ENCODE results near the gene IWS1.

Gene IWS1

GRCh38 chr2:127486247-127487058 is 39.8 kb downstream of the IWS1 start:
- no peak for DNase-seq

DNA sequence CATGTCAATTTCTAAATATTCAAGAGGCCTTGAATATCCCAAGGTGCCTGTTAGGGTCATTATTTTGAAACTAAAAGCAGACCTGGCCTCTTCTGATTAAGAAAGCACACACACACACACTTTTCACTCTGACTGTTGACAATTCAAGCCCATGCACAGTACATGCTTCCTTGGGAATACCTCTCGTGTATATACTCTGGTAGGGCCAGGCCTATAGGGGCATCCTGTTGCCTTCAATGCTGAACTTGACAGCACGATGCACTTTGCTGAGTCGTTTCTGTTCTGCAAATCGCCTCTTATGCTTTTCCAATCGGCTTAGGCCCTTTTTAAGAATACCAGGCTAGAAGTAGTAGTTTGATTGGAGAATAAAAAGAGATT is 40.6 kb downstream of the IWS1 start:
- DNase-seq = no peak

GRCh38 chr2:127485051-127485693 is 41.1 kb downstream of the IWS1 start:
- no peak for DNase-seq

DNA sequence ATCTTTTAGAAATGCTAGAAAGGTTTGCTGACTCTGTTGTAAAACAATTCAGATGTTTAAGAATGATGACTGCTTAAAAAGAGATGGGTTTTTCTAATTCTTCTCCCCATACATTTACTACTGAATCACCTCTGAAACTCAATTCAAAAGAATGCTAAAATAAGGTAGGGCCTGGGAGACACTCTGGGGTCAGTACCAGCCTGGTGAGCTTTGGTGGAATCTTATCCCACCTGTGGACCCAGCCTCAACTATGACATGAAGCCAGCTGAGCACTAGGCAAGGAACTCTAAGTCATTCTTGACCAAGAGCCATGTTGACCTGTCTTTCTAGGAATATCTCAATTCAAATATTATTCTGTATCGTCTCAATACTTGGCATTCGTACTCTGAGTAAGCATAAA is 44.3 kb downstream of the IWS1 start:
- DNase-seq = no peak

DNA sequence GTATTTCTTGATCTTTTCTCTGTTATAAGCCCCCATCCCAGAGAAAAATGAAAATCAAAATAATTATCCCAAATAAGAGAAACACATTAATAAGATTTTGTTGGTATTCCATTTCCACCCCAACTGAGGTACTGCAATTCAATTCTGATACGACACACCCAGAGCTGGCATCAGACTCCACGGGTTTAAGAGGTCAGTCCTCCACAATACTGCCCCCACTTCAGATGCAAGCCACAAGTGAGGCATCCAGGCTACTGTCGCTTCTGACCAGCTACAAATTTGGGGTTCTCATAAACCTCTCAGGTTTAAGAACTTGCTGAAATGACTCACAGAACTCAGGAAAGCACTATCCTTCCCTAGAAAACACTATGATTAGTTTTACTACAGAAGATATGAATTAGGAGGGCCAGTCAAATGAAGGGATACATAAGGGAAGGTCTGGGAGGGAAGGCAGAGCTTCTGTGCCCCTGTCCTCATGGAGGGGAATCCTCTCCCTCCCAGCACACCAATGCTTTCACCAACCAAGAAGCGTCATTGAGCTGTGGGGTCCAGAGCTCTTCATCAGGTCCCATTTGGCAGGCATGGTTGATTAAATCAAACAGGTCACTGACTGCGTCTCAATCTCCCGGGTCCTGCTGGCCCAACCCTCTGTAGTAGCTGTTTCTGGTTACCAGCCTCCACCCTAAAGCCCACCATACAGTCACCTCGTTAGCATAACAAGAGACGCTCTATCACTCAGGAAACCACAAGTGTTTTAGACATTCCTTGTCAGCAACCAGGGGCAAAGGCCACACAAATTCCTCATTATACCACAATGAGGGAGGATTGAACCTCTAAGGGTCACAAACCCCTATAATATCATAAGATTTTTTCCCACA is 46.2 kb downstream of the IWS1 start:
- DNase-seq = no peak

DNA sequence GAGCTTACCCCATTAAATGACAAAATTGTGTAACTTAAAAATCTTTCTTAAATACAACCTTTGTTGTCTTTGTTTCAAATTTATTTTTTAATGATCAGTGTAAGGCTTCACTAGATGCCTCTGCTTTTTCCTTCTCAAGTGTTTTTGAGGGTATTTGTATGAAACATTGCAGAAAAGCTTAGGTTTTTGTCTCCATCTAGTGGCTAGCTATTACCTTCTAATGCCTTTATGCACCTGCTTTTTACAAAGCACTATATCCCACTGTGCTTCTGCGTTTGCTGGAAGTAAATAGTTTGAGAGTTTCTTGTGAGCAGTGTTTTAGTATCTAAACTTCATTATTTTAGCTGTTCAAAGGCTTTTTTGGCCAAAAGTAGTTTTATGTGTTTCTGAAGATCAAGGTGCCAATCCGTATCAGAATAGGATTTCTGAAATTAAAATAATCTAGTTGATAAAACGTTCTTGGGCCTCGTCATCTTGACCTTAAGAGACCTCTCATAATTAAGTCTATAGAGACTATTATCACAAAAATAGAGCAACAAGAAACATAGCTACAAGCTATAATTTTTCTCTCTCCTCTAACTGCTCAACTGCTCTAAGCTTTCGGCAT is 47.0 kb downstream of the IWS1 start:
- no peak for DNase-seq

- DNase-seq = no peak
These were observed 50.5 kb downstream of the IWS1 start for GRCh38 chr2:127475788-127476187.

- no peak for DNase-seq
These were observed 54.0 kb downstream of the IWS1 start for GRCh38 chr2:127472268-127472667.

DNA sequence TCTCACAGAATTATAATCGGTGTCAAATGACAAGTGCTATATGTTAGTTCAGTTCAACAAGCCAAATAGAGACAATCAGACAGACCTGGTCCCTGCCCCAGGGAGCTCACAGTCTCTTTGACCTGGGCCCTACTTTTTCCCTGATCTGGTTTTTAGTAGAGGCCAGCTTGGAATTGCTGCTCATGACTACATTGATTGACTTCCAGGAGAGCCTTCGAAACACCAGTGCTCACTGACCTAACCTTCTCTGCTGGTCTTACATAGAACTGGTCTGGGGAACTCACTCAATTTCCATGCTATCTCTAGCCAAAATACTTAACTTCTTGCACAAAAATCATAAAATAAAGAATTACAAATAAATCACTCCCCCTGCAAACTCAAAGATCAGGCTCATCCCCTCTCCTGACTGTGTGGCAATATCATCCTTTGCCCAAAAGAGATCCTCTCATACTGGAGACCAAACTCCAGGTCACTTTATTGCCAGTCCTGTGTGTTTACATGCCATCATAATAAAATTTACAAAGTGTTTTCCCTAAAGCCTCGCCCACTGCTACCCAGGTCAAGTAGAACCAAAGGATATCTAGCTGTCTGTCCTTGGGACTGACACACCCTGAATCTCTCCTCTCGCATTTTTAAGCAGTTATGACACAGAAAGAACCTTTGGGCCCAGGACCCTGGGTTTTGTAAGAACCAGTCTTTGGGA is 54.9 kb downstream of the IWS1 start:
- DNase-seq = no peak

DNA sequence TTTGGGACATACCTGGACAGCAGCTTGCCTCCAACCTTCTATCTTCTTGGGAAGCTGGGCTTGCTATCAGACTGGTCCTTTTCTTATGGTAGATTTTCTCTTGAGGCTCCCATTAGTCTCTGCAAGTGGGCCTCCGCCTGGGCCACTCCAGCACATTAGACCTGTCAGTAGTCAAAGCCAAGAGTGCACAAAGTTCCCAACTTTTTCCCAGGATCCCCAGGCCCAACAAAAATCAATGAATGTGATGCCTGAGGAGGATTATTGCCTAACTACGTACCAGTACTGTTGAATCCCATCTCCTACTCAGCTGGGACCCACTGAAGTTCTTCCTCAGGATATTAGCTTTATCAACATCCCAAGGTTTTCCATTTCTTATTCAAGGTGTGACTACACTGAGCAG is 56.3 kb downstream of the IWS1 start:
- no peak for DNase-seq

DNA sequence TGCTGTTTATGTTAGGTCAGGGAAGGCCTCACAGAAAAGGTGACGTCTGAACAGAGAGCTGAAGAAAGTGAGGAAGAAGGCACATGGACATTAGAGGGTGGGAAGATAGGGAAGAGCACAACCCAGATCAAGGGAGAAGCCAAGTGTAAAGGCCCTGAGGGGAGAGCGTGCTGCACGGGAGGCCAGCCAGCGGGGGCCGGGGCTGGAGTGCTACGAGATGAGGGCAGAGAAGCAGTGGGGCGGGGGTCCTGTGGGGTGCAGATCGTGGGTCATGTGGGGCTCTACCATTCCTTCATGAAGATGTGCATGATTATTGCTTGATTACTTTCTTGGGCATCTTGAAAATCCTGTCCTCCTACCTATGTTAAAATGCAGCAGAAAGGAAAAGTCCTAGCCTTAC is 57.2 kb downstream of the IWS1 start:
- DNase-seq = no peak

- no peak for DNase-seq
These were observed 61.0 kb downstream of the IWS1 start for GRCh38 chr2:127465258-127465657.

GRCh38 chr2:127464470-127465257 is 61.6 kb downstream of the IWS1 start:
- DNase-seq = no peak

GRCh38 chr2:127463155-127463991 is 62.9 kb downstream of the IWS1 start:
- no peak for DNase-seq

GRCh38 chr2:127462461-127462860 is 63.8 kb downstream of the IWS1 start:
- DNase-seq = no peak

GRCh38 chr2:127456960-127457359 is 69.3 kb downstream of the IWS1 start:
- no peak for DNase-seq

DNA sequence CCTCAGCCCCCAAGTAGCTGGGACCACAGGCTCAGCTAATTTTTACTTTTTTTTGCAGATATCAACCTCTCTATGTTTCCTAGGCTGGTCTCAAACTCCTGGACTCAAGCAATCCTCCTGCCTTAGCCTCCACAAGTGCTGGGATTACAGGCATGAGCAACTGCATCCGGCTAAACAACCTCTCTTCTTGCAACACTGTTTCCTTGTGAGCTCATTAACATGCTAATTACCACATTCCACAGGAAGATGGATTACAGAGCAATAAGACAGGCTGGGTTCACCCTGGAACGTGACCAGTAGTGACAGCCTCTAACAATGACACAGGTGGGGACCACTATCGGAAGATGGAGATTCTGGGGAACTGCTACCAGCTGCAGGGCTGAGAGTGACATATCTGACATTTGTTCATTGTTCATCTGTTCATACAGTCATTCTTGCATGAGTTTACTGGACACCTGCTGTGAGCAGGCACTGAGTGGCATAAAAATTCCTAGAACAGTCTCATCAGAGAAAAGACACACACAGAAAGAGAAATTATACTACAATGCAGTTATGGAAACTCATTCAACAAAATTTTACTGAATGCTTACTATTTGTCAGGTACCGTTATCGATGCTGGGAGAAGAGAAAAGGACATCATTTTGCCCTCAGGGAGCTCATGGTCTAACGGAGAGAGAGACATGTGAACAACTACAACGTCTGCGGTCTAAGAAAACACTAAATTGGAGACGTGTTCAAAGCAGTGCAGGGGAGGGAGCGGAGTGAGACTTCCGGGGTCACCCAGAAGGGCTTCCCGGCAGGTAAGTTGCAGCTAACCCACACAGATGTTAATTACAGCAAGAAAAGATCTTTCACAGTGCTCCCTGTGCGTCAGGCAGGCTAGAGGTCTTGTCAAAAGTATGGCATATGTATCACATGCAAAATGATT is 70.5 kb downstream of the IWS1 start:
- no peak for DNase-seq

GRCh38 chr2:127454595-127455565 is 71.4 kb downstream of the IWS1 start:
- no peak for DNase-seq
